D721Med (cell line): Measurements from ENCODE around the gene RASGEF1B.

Experiments used
- DNase-seq: peaks from one replicate; pipeline ENCODE4 v3.0.0; 2011; ENCODE audit warnings: low spot score; ENCODE audit not compliant: insufficient read length
- FAIRE-seq: peaks from 2 replicates; lab custom pipeline; 2011; peaks lifted over from hg19 to GRCh38; lab: Jason Lieb, UNC
- TF ChIP-seq, protein P1 (sequence below): IDR thresholded peaks from 2 replicates; pipeline ENCODE4 v1.5.1; 2012; ENCODE audit warnings: mild to moderate bottlenecking, control low read depth; ENCODE audit not compliant: insufficient read depth; ENCODE audit errors: missing control alignments

RASGEF1B gene

DNA sequence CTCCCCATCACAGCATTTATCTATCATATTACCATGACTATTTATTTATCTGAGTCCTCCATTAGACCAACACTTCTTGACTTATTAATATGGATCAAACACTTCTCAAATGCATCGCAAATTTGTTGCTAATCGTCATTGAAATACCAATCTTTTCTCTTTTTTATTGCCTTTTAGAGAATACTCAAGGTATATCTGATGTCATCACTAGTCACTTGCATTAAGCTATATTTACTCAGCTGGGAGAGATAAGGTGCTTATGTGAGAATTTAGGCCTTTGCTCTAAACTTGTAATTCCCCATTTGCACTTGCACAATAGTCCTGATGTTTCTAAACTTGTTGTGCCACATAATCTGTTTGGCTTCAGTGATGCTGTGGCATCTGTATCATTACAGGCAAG lies 95.0 kb downstream of the RASGEF1B start:
- TF ChIP-seq, protein P1, sequence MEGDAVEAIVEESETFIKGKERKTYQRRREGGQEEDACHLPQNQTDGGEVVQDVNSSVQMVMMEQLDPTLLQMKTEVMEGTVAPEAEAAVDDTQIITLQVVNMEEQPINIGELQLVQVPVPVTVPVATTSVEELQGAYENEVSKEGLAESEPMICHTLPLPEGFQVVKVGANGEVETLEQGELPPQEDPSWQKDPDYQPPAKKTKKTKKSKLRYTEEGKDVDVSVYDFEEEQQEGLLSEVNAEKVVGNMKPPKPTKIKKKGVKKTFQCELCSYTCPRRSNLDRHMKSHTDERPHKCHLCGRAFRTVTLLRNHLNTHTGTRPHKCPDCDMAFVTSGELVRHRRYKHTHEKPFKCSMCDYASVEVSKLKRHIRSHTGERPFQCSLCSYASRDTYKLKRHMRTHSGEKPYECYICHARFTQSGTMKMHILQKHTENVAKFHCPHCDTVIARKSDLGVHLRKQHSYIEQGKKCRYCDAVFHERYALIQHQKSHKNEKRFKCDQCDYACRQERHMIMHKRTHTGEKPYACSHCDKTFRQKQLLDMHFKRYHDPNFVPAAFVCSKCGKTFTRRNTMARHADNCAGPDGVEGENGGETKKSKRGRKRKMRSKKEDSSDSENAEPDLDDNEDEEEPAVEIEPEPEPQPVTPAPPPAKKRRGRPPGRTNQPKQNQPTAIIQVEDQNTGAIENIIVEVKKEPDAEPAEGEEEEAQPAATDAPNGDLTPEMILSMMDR = no peak
- DNase-seq = no peak
- no peak for FAIRE-seq
